Measurements from ENCODE around the gene U2SURP. TPM values are rescaled to one million over a fixed set of nuclear protein-coding genes. Genes with fewer than 3 reads are reported as not detected.
A peak's percentile ranks its signal among the peaks of the same experiment; 100 is the strongest.

Gene U2SURP
- total RNA-seq, 6 experiments from 2014 or later = 19.1 to 34.5 (median 26.9) TPM

DNA sequence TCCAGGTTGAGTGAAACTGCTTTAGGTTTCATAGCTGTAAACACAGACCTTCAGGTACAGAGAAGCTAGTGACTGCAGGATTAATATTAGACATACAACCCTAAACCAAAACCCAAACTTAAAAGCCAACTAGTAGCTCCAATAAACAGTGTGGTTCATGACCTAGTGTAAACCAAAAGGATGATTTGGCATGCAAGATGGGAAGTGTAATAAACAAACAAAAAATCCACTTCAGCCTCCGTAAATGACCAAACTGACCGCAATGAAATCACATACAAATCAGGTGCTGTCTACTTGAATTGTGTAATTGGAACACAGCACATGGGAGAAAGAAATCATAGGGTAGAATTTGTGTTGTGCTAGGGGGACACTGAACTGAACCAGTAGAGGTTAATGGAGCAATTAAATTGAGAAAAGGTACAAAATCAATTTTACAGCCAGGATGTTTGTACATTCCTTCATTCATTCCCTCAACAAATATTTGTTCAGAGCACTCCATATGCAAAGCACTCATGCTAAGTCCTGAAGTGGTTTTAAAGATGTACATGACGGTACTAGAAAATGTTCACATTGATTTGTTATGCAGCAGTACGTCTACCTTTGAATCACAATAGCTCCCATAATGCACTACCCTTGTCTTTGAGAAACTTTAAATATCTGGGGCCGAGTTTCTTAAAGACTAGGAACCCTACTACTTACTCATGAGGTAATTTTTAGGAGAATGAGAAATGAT, 96.8 kb downstream of the U2SURP start:
- Histone ChIP-seq H3K27me3 (no peaks in the 10 kb centered on the region), H3K9me3 (no peaks in the 10 kb centered on the region), H3K36me3 (no peaks in the 10 kb centered on the region), H3K4me1 (no peaks in the 10 kb centered on the region), H3K27ac (no peak overlapping the region), H3K4me3 (no peak overlapping the region)
- ATAC-seq (peak; percentile 27 to 88 (median 72)), DNase-seq (no peak)
- intact Hi-C loops (cut with DNase I) = no loop called here
- TF ChIP-seq, protein P1, sequence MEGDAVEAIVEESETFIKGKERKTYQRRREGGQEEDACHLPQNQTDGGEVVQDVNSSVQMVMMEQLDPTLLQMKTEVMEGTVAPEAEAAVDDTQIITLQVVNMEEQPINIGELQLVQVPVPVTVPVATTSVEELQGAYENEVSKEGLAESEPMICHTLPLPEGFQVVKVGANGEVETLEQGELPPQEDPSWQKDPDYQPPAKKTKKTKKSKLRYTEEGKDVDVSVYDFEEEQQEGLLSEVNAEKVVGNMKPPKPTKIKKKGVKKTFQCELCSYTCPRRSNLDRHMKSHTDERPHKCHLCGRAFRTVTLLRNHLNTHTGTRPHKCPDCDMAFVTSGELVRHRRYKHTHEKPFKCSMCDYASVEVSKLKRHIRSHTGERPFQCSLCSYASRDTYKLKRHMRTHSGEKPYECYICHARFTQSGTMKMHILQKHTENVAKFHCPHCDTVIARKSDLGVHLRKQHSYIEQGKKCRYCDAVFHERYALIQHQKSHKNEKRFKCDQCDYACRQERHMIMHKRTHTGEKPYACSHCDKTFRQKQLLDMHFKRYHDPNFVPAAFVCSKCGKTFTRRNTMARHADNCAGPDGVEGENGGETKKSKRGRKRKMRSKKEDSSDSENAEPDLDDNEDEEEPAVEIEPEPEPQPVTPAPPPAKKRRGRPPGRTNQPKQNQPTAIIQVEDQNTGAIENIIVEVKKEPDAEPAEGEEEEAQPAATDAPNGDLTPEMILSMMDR (IDR thresholded peaks at IDR 0.05) = no peak
- TF ChIP-seq POLR2A (IDR thresholded peaks at IDR 0.05) = no peak
- WGBS (ENCODE audit: insufficient coverage, low coverage, low lambda C conversion rate, missing lambda C conversion rate) = 36% methylated on average over 5 of the region's 5 CpGs

DNA sequence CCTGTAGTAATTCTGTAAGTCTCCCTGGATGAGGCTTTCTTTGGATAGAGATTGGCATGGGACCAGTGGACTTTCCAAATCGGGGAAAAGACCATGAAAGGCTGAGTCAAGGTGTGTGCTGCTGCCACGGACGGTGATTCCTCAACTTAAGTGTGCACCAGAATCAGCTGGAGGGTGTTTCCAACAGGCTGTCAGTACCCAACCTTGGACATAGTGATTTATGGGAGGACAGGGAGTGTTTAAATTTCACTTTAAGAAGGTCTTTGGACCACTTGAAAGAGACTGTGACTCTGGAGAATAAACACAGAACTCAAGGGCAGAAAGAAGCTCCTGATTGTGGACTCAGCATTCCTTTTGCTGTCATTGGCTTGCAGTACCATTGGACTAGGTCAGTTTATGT, 97.8 kb downstream of the U2SURP start:
- no peaks in the 10 kb centered on the region for H3K36me3 ChIP-seq
- no peak overlapping the region for H3K27ac ChIP-seq
- no peaks in the 10 kb centered on the region for H3K9me3 ChIP-seq
- H3K4me3 ChIP-seq = no peak overlapping the region
- WGBS (ENCODE audit: insufficient coverage, low coverage, low lambda C conversion rate, missing lambda C conversion rate) = 44% methylated on average over 1 of the region's 3 CpGs
- TF ChIP-seq POLR2A (IDR thresholded peaks at IDR 0.05) = no peak
- TF ChIP-seq, protein P1 (IDR thresholded peaks at IDR 0.05) = no peak
- H3K27me3 ChIP-seq = no peaks in the 10 kb centered on the region
- ATAC-seq (no peak), DNase-seq (no peak)
- intact Hi-C loops (cut with DNase I) = no loop called here
- H3K4me1 ChIP-seq = no peaks in the 10 kb centered on the region

DNA sequence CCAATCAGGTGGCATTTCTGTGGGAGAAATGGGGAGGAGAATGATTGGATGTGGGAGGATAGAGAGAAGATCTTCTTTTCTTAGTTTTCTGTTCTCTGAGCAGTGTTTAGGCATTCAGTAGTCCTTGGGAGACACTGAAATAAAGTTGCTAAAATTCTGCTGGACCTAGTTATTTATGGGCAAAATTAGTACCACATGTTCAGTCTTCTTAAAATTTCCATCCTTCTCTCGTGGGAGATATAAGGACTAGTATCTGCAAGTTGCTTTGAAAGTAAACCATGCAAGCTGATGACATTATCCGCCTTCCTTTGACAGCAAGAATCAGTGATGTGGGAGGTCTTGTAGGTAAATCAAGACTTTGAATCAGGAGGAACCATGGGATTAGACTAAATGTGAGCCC, 98.3 kb downstream of the U2SURP start:
- DNase-seq (no peak), ATAC-seq (no peak)
- Histone ChIP-seq H3K4me3 (no peak overlapping the region), H3K4me1 (no peaks in the 10 kb centered on the region), H3K9me3 (no peaks in the 10 kb centered on the region), H3K27ac (no peak overlapping the region), H3K27me3 (no peaks in the 10 kb centered on the region), H3K36me3 (no peaks in the 10 kb centered on the region)
- intact Hi-C loops (cut with DNase I) = no loop called here
- TF ChIP-seq POLR2A (IDR thresholded peaks at IDR 0.05) = no peak
- TF ChIP-seq, protein P1 (IDR thresholded peaks at IDR 0.05) = no peak
- WGBS (ENCODE audit: insufficient coverage, low coverage, low lambda C conversion rate, missing lambda C conversion rate) = 54% methylated on average over 2 of the region's 2 CpGs

DNA sequence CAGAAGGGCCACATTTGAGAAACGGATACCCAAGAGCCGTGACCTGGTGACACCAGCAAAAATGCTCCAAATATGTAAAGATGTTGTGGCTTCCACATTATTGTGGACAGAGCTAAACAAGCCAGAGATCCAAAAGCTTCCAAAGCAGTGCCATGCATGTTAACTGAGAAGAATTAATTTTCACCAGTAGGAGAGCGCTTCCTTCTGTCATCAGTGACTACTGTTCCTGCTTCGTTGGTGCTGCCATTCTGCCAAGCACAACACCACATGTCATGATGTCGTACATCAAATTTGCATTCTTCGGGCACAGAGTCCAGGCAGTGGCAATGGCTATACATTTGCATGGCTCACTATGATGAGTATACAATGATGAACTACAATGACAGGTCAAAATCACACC, 99.1 kb downstream of the U2SURP start:
- Histone ChIP-seq H3K4me1 (no peaks in the 10 kb centered on the region), H3K27ac (no peak overlapping the region), H3K27me3 (no peaks in the 10 kb centered on the region), H3K9me3 (peaks cover 0 to 5% (median 0%) of the 10 kb centered on the region in 4 donors), H3K36me3 (no peaks in the 10 kb centered on the region), H3K4me3 (no peak overlapping the region)
- 67% methylated on average over 6 of the region's 6 CpGs for WGBS (ENCODE audit: insufficient coverage, low coverage, low lambda C conversion rate, missing lambda C conversion rate)
- intact Hi-C loops (cut with DNase I) = no loop called here
- no peak for TF ChIP-seq POLR2A (IDR thresholded peaks at IDR 0.05)
- DNase-seq = no peak
- no peak for ATAC-seq

DNA sequence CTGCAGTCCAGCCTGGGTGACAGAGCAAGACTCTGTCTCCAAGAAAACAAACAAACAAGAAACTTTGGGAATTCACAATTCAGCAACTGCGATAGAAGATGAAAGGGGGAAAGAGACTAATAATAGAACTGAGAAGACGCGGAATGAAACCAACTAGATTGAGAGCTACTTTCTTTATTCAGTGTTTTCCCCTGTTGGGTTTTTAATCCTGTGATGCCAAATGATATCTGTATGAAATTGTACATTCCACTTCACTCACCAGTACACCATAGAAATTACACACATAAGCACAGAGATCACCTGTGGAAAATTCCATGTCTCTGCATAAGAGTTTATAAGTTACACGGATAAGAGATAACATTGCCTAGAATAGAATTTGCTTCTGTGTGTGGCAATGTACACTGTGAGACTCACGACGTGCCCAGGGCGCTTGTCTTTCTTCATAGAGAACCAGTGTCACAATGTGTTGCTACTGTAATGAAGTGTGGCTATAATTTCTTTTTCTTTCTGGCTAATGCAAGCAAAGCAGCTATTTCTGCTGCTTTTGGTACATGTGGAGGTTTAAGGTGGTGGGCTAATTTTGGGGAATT, 100.5 kb downstream of the U2SURP start:
- no peak for ATAC-seq
- WGBS (ENCODE audit: insufficient coverage, low coverage, low lambda C conversion rate, missing lambda C conversion rate) = 74% methylated on average over 7 of the region's 7 CpGs
- TF ChIP-seq, protein P1 (IDR thresholded peaks at IDR 0.05) = no peak
- TF ChIP-seq POLR2A (IDR thresholded peaks at IDR 0.05) = no peak

More for the DNA sequence above, 100.5 kb downstream of the U2SURP start:
- Histone ChIP-seq H3K36me3 (no peaks in the 10 kb centered on the region), H3K27me3 (no peaks in the 10 kb centered on the region), H3K9me3 (peaks cover 0 to 7% (median 0%) of the 10 kb centered on the region in 4 donors), H3K4me3 (no peak overlapping the region), H3K27ac (no peak overlapping the region), H3K4me1 (no peaks in the 10 kb centered on the region)
- DNase-seq = no peak
- intact Hi-C loops (cut with DNase I) = no loop called here

All from right lobe of liver (tissue), 6 donors.